Smooth muscle cell of trachea (primary cell): ENCODE measurements around the gene CD320. TPM values are rescaled to one million over a fixed set of nuclear protein-coding genes. Genes with fewer than 3 reads are reported as not detected.

Source experiments
- total RNA-seq: library from RNA; depleted of rRNA; stranded (reverse); fragments of >200 nt; gene quantifications from 2 replicates; pipeline ENCODE4 v1.2.1, GENCODE V29; 2014

Gene CD320
- total RNA-seq: 28.0 and 41.9 TPM in 2 replicates

DNA sequence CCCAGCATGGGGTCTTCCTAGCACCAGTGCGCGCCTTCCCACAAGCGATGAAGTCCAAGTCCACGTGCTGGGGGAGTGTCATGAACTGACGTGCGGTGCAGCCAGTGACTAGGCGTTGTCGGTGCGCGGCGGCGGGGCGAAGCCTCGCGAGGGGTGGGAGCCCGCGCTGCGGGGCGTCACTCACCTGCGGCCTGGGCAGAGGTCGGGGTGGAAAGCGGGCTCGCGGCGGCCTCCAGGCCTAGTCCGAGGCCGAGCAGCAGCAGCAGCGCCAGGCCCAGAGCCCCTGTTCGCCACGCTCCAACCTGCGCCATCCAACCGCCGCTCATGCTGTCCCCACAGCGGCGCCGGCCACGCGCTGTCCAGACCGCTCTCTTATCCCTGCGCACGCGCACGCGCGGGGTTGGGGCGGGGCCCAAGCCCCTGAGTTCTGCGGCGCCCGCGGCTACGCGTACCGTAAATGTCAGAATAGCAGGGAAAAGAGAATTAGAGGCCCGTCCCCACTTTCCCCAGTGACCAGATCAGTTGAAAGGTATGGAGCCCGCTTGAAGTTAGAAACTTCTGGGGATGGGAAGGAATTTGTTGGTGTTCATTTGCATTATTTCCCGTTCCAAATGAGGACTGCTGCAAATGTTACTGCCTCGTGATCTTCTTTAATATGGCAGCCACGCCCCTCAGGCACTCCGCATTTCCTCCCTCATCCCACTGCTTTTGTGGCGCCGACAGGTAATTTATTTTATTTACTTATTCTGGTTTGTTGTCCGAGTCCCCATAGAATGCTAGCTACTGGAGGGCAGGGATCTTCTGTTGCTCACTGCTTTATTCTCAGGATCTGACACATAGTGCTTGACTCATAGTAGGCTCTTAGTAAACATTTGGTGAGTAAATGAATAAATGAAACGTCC, at the start of gene CD320:
CD320 (minus strand) TSS at position 394 of the 902 bp plus-strand sequence; CDS start at position 326, 68 bp downstream.

DNA sequence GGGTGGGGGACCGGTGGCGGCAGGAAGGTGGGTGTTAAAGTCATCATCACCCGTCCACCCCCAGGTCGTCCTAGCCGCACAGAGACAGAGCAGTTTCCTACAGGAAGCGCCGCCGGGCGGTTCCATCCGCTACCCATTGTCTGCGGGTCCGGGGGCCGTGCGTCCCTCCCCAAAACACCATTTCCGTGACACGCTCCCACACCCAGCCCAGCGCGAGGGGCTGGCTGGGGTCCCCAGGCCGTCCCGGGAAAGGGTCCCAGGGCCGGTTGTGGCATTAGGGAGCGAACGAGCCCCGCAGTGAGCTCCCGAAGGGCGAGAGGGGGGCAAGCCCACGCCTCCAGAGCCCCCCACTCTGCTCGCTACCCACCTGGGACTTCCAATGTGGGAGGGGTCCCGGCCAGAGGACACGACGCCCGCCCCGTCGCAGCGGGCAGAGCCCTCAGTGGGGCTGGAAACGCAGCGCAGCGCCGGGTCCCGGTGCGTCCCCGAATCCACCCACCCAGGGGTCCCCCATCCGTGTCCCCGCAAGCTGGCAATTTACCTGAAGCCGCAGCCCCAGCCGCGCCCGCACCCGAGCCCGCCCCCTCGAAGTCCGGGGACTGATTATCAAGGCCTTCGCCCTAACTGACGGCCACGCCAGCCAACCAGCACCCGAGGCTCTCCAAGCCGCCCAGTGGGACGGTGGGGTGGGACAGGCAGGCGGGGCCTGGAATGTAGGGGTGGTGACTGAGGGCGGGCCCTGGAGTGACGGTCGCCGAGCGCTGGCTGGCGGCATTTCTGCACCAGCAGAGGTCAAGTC, 34.7 kb upstream of the CD320 start, which contains the start of gene KANK3:
KANK3 (minus strand) TSS at position 579 of the 799 bp plus-strand sequence. CDS start 5,434 bp downstream, outside the sequence.

DNA sequence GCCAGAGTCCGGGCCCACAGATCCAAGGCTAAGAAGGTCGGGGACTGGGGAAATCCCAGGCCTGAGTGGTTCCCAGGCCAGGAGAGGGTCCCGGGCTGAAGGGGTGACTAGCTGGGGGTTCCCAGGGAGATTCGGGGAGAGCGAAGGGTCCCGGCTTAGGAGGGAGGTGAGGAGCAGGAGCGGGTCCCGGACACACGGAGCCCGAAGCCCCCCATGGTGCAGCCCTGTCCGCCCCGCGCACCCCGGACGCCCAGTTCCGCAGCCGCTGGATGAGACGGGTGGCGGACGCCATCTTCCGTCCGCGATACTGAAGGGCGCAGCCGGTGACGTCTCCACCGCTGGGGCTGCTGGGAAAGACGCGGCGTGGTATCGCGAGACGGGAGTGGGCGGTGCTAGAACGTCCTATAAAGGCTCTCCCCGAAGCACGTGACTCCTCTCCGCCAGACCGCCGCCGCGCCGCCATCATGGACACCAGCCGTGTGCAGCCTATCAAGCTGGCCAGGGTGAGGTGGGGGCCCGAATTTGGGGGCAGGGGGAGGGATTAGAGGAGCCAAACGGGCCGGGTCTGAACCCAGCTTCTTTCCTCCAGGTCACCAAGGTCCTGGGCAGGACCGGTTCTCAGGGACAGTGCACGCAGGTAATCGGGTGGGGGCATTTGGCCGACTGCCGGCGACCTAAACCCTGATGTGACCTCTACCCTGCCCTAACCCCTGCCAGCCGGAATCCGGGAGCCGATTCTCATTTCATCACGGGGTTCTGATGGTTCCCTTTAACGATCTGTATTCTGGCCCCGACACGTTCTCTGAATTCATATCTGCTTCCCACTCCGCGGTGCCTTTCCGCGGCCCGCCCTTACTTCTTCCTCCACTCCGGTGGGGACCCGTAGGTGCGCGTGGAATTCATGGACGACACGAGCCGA, 13.2 kb upstream of the CD320 start, which contains the start of the genes NDUFA7 and RPS28:
NDUFA7 (minus strand) TSS at position 309 of the 919 bp plus-strand sequence; CDS start at position 292, 17 bp downstream.
RPS28 (plus strand) TSS at position 430 of the 919 bp plus-strand sequence; CDS start at position 465, 35 bp downstream.

Other genes with a start within 250 kb of the CD320 start
- not detected in 2 replicates for gene FBN3, start 158.8 kb downstream of the CD320 start, total RNA-seq
- 1.0 and 16.7 TPM in 2 replicates for gene CERS4, start 99.0 kb downstream of the CD320 start, total RNA-seq
- 8.4 and 19.8 TPM in 2 replicates for gene NDUFA7, start 13.0 kb upstream of the CD320 start, total RNA-seq
- gene RPS28, start 13.1 kb upstream of the CD320 start, total RNA-seq: 242 and 329 TPM in 2 replicates
- gene KANK3, start 34.9 kb upstream of the CD320 start, total RNA-seq: 0.15 and 0.50 TPM in 2 replicates
- gene ANGPTL4, start 55.8 kb upstream of the CD320 start, total RNA-seq: 3.9 and 6.9 TPM in 2 replicates
- 48.6 and 113 TPM in 2 replicates for gene RAB11B, start 82.0 kb upstream of the CD320 start, total RNA-seq
- 62.3 and 126 TPM in 2 replicates for gene MARCHF2, start 104.9 kb upstream of the CD320 start, total RNA-seq
- gene HNRNPM, start 136.6 kb upstream of the CD320 start, total RNA-seq: 47.8 and 97.3 TPM in 2 replicates
- gene PRAM1, start 194.3 kb upstream of the CD320 start, total RNA-seq: not detected in 2 replicates
- gene ZNF414, start 205.8 kb upstream of the CD320 start, total RNA-seq: 7.8 and 10.5 TPM in 2 replicates